ENCODE measurements around the gene TBCA.
"Not testable (repeated sequence)": the region's sequence is repeated elsewhere in the genome, so short reads cannot be mapped to it uniquely, and the experiment has no call there.

The TBCA gene

GRCh38 chr5:77772729-77773128 is 3.4 kb downstream of the TBCA start:
- FAIRE-seq, result no peak

DNA sequence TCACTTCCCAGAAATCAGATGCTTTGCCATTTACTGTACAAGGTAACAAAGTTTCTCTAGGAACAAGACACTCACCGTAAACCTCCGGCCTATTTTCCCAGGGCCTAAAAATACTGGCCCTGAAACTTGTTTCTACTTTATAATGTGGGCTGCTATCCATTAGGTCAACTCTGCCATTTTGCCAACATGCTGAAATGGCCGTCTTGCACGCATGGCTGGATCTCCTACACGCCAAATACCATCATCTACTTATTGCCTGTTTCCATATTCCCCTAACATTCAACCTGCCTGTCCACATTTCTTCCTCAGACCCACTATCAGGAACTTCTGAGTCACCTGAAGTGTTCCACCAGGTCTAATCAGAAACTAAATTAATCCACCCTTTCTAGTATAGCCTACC is 4.7 kb downstream of the TBCA start:
- no peak for FAIRE-seq

DNA sequence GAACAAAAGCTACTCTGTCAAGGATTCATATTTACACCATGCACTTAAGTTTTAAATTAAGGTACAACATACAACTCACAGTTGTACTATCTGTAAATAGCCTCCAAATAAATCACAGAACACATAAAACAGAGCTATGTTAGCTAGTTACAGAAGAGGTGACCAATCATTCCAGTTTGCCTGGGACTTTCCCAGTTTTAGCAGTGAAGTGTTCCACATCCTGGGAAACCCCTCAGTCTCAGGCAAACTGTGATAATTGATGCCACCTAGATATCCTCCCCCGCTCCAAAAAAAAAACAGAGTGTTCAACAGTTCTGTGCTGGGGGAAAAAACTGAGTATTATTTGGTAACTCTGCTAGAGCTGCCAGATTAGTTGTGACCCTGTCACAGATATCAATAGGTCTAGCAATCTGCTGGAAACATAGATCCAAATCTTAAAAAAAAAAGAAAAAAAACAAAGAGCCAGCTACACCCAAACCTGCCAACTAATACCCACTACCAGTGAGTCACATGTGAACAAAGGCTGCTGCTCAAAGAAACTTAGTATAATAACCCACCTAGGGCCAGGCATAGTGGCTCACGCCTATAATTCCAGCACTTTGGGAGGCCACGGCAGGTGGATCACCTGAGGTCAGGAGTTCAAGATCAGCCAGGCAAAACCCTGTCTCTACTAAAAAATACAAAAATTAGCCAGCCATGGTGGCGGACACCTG is 5.7 kb downstream of the TBCA start:
- no peak for FAIRE-seq

DNA sequence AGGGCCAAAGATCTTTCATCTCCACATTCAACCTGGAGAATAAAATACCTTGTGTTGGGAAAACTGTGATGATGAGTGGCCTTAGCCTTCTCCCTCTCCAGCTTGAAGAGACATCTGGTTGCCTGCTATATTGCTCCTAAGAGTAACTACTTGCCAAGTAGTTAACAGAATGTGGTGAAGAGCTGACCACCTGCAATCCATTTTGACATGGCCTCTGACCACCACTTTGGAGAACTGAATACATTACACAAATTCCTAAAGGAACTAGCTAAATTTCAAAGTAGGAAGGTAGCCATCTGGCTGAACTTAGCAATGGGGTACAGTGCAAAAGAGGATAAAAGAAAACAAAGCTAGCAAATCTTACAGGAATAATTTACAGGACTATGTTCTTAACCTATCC is 7.2 kb downstream of the TBCA start:
- FAIRE-seq, result no peak

DNA sequence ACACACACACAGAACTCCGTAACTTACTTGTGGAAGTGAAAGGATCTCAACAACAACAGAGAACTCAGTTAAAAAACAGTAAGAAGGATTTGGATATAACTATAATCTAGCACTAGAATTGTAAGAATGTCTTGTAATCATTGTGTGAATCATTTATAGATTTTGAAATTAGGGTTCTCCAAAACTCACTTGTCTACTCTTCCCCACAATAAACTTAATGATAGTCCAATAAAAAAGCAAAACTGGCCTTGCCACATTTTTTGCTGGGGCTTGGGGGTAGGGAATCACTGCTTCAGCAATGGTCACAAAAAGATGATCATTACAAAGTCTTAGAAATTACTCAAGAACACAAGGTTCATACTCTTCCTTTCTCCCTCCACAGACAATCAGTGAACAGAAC is 8.8 kb downstream of the TBCA start:
- no peak for FAIRE-seq

GRCh38 chr5:77761606-77762005 is 14.5 kb downstream of the TBCA start:
- FAIRE-seq, result no peak

- no peak for FAIRE-seq
Observed at GRCh38 chr5:77758141-77758938, 17.8 kb downstream of the TBCA start.

GRCh38 chr5:77751328-77752023 is 24.7 kb downstream of the TBCA start:
- FAIRE-seq, result no peak

DNA sequence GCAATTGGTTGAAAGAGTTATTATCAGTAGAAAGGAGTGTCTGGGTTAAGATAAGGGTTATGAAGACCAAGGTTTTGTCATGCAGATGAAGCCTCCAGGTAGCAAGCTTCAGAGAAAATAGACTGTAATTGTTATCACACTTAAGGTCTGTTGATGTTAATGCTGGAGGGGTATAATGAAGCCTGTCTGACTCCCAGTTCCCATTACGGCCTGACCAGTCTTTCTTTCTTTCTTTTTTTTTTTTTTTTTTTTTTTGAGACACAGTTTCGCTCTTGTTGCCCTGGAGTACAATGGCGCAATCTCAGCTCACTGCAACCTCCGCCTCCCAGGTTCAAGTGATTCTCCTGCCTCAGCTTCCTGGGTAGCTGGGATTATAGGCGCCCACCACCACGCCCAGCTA is 25.2 kb downstream of the TBCA start:
- not testable (repeated sequence) for FAIRE-seq

- no peak for FAIRE-seq
Observed at GRCh38 chr5:77748160-77748559, 28.0 kb downstream of the TBCA start.

GRCh38 chr5:77744116-77744515 is 32.0 kb downstream of the TBCA start:
- FAIRE-seq, result no peak

GRCh38 chr5:77743181-77743580 is 33.0 kb downstream of the TBCA start:
- FAIRE-seq, result no peak

GRCh38 chr5:77741608-77742007 is 34.5 kb downstream of the TBCA start:
- no peak for FAIRE-seq

DNA sequence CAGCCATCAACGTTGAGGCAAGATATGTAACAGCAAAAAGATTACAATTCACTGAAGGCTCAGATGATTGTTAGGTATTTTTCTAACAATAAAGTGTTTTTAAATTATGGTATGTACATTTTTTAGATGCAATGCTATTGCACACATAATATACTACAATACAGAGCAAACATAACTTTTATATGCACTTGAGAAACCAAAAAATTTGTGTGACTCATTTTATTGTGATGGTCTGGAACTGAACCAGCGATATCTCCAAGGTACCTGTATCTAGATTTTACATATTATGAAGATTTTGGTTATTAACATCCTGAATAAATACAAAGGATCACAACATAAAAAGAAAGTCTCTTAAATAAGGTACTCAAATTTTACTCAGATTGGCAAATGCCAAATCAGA is 41.3 kb downstream of the TBCA start:
- FAIRE-seq, result no peak

DNA sequence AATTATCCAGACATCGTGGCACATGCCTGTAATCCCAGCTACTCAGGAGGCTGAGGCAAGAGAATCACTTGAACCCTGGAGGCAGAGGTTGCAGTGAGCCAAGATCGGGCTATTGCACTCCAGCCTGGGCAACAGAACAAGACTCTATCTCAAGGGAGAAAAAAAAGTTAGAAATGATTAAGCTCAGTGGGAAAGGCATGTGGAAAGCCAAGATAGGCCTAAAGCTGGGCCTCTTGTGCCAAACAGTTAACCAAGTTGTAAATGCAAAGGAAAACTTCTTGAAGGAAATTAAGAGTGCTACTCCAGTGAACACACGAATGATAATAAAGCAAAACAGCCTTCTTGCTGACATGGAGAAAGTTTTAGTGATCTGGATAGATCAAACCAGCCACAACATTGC is 43.0 kb downstream of the TBCA start:
- FAIRE-seq, result no peak

DNA sequence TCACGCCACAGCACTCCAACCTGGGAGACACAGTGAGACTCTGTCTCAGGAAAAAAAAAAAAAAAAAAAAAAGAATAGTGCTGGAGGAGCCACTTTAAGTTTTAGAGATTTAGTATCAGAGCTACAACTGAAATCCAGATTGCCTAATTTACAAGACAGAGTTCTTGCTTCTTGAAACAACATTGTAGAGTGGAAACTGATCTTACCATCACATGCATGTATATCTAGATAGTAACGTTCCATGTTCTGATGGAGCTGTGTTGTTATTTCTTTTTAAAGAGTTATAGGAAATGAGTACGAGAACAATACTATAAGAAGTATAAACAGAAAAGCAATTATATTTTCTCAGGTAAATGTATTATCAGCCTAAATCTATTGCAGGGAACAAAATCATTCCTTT is 48.9 kb downstream of the TBCA start:
- no peak for FAIRE-seq

DNA sequence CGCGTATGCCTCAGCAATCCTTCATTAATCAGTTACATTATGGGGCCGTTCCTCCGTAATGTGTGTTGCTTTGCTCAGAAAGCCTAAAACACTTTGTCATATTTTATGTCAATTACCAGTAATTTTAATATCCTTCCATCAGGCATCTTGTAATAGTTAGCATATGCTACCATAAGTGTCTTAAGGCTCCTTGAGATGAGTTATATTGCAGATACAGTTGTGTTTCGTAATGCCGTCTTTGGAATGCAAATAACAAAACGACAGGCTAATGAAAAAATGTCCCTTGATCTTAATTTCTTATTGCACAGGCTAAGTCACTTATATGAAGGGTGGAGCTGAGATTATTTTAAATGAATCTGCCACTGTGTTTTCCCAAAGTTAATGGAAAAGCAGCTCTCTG is 50.5 kb downstream of the TBCA start:
- FAIRE-seq, result no peak

DNA sequence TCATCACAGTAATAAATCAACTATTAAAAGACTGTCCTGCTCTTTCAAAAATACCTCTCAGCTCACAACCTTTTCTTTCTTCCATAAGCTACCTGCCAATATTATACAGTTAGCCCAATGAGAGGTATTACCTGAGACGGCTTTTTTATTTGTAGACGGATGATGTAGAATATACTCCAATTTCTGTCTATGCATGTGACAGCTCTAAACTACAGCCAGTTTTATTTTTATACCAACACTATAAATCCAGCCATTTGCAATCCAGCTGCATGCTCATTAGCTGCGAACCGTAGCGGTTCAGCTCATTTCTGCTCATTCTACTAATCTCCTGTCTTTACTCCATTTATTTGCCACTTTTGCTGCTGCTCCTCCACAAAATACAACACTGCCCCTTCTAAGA is 51.2 kb downstream of the TBCA start:
- FAIRE-seq, result no peak

DNA sequence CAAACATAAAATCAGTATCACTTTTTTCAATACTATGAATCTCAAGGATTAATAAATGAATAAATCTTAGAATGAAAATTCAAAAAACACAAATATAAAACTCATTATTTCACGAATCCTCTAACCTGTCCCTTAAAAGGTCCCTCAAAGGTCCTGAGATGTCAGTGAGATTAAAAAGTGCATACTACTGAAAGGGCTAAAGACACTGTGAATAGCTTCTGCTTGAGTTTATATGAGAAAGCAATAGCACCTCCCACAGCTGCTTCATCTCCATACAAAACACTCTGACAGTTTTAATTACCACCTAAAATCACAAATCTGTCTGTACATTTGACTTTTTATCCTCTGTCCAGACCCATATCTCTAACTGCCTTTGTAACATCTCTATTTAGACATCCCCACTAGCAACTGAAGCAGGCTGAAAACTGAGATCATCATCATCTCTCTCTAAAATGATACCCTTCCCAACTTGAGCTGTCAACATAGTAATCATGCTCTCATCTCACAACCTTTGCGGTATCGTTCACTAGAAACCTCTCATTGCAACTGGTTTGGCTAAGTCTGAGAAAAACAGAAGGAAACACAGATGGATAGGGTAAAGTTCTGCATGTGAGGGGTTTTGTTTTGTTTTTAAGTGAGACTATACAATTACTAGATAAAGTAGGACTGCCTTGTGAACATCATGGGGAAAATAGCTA is 56.3 kb downstream of the TBCA start:
- FAIRE-seq, result no peak

DNA sequence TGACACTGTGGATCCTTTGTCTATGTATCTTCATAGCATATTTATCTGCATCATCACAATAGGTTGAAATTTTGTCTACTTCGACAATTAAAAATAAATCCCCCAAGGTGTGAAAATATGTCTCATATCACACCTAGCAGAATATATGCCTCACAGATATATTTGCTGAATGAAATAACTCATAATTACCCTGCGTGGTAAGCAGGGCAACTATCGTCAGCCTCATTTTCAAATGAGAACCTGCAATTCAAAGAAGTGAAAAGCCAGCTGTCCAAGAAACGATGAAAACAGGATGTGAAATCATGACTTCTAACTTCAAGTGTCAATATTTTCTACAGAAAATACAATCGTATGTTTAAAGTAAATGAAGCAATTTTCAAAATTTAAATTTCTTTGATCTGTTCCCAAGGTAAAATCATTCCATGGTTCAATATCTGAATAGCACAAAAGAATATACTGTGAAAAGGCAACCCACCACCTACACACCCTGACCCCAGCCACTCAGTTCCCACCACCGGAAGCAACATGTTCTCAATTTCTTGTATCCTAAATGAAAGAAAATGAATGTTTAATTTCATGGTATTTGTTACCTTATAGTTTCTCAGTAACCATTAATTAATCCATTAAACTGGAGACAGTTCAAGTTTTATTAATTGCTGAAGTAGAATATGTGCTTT is 57.1 kb downstream of the TBCA start:
- FAIRE-seq, result no peak

DNA sequence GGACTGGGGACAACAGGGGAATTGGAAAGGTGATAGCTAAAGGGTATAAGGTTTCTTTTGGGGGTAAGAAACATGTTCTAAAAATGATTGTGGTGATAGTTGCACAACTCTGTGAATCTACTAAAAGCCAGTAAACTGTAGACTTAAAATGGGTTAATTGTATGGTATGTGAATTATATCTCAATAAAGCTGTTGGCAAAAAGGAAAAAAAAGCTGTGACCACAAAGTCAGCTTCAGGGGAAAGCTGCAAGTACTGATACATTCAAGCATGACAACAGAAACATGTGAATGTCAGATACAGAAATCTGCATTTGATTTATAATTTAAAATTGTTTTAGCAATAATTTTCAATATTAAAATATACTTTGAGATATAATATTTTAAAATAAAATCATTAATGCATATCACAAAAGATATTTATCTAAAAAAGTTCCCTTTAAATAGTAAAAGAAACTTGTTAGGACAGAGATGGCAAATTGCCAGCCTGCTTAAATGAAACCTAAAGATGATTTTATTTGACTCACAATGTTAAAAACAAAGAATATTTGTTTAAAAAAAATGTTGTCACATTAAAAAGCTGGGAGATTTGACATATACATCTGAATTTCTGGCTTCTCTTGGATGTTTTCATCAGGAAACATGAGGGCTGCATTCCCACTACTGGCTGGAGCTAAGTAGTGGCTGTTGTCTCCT is 66.0 kb downstream of the TBCA start:
- FAIRE-seq, result no peak

DNA sequence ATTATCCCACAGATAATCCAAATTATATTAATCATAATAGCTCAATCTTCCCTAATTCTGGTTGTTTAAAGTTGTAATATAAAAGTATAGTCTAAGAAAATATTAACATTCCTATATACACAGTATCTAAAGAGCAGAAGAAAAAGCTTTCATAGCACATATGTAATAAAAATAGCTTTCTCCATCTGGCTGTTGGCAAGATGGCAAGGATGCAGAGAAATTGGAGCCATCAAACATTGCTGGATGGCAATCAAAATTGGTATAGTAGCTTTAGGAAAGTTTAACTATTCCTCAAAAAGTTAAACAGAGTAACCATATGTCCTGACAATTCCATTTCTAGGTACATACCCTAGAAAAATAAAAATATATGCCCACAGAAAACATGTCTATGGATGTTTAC is 66.8 kb downstream of the TBCA start:
- no peak for FAIRE-seq

Measured in colon (tissue), 2 donors.